GM12878 (cell line): ENCODE results near the gene SIVA1. TPM values are rescaled to one million over a fixed set of nuclear protein-coding genes. Genes with fewer than 3 reads are reported as not detected.

Experiments used
- ATAC-seq: fragments of 200-7000 bp; cut with Tn5 transposase; 3 replicates; pipeline ENCODE4 v1.9.1; 2020; ENCODE audit warnings: mild to moderate bottlenecking, moderate library complexity
- BruUV-seq: library from RNA; stranded (reverse); fragments of 400-500 nt; replicated peaks from 2 replicates; lab custom pipeline; 2021; lab: Mats Ljungman, UMichigan
- CTCF ChIA-PET: fragments of 300-600 bp; sonication (Branson Sonifier 250); formaldehyde crosslinking; extraction: SDS; loops from one replicate; lab custom pipeline; 2021; ENCODE audit warnings: inconsistent platforms; lab: Yijun Ruan, JAX
- POLR2A ChIA-PET: fragments of 350-600 bp; formaldehyde crosslinking; extraction: SDS; loops from one replicate; lab custom pipeline; 2021; ENCODE audit warnings: inconsistent platforms; lab: Charles Lee
- RAD21 ChIA-PET: fragments of 300-600 bp; sonication (Branson Sonifier 250); formaldehyde crosslinking; loops from one replicate; lab custom pipeline; 2023; ENCODE audit warnings: antibody characterized with exemption; ENCODE audit not compliant: unreplicated experiment; lab: Charles Lee
- SMC1A ChIA-PET: fragments of 300-600 bp; sonication (Branson Sonifier 250); formaldehyde crosslinking; loops from one replicate; lab custom pipeline; 2023; ENCODE audit not compliant: unreplicated experiment, uncharacterized antibody; lab: Charles Lee
- DNase-seq: peaks from one replicate; pipeline ENCODE4 v3.0.0-alpha.2; 2011; ENCODE audit warnings: low read depth, low spot score
- FAIRE-seq: peaks from 3 replicates; lab custom pipeline; 2011; peaks lifted over from hg19 to GRCh38; lab: Jason Lieb, UNC
- H2AFZ ChIP-seq: 2 replicates; pipeline ENCODE4 v1.6.0; 2011; ENCODE audit warnings: low read depth, low read length, control low read depth; ENCODE audit not compliant: control insufficient read depth
- H3K27ac ChIP-seq: 2 replicates; pipeline ENCODE4 v1.5.1; 2011; ENCODE audit warnings: control low read depth; ENCODE audit not compliant: control insufficient read depth, insufficient read depth
- H3K27me3 ChIP-seq, 2 experiments: replicated peaks in 1 of 2; 2 replicates each; pipeline versions ENCODE4 v1.6.0 to v1.6.1; 2011; ENCODE audit warnings: low read length in 1 of 2; ENCODE audit not compliant: control insufficient read depth in 2 of 2, insufficient read depth in 2 of 2
- H3K36me3 ChIP-seq, 2 experiments: 2 replicates each; pipeline ENCODE4 v1.5.1; 2011; ENCODE audit warnings: low read length in 1 of 2; ENCODE audit not compliant: control insufficient read depth in 2 of 2, insufficient read depth in 2 of 2
- H3K4me1 ChIP-seq: 2 replicates; pipeline ENCODE4 v1.6.1; 2011; ENCODE audit warnings: mild to moderate bottlenecking, low read length, moderate library complexity, mixed read lengths; ENCODE audit not compliant: control insufficient read depth, insufficient read depth
- H3K4me2 ChIP-seq: 2 replicates; pipeline ENCODE4 v1.6.0; 2011; ENCODE audit warnings: control low read depth; ENCODE audit not compliant: control insufficient read depth, insufficient read depth
- H3K4me3 ChIP-seq: fragments of 200-600 bp; sonication (generic); 2 replicates; pipeline ENCODE4 v1.5.1; 2016
- H3K79me2 ChIP-seq: 2 replicates; pipeline ENCODE4 v1.6.0; 2011; ENCODE audit warnings: low read length; ENCODE audit not compliant: control insufficient read depth, insufficient read depth
- H3K9ac ChIP-seq: 2 replicates; pipeline ENCODE4 v1.8.0; 2011; ENCODE audit warnings: low read length, control low read depth, mixed read lengths; ENCODE audit not compliant: control insufficient read depth, insufficient read depth
- H3K9me3 ChIP-seq: replicated peaks from 3 replicates; pipeline ENCODE4 v1.5.1; 2011; ENCODE audit warnings: mild to moderate bottlenecking, low read length; ENCODE audit not compliant: control insufficient read depth, insufficient read depth
- H4K20me1 ChIP-seq: 2 replicates; pipeline ENCODE4 v1.6.0; 2011; ENCODE audit not compliant: control insufficient read depth, insufficient read depth
- CBFB ChIP-seq: IDR thresholded peaks from 2 replicates; pipeline ENCODE4 v1.6.1; 2016; ENCODE audit warnings: antibody characterized with exemption, low read depth
- GABPA ChIP-seq: IDR thresholded peaks from 2 replicates; pipeline ENCODE4 v1.6.1; 2014; ENCODE audit warnings: antibody characterized with exemption, low read depth, mild to moderate bottlenecking, inconsistent platforms
- MEF2A ChIP-seq: IDR thresholded peaks from 2 replicates; pipeline ENCODE4 v1.6.1; 2011; ENCODE audit warnings: low read depth, mild to moderate bottlenecking, low read length, moderate library complexity; ENCODE audit not compliant: insufficient read depth
- NFIC ChIP-seq: IDR thresholded peaks from 2 replicates; pipeline ENCODE4 v1.6.1; 2012; ENCODE audit warnings: low read depth, mild to moderate bottlenecking, inconsistent platforms, low read length, moderate library complexity
- NR2C1 ChIP-seq: fragments of 450-650 bp; IDR thresholded peaks from 2 replicates; pipeline ENCODE4 v1.6.1; 2017; ENCODE audit warnings: antibody characterized with exemption, mild to moderate bottlenecking, moderate library complexity
- POU2F2 ChIP-seq: IDR thresholded peaks from 3 replicates; pipeline ENCODE4 v1.6.1; 2011; ENCODE audit warnings: low read depth, mild to moderate bottlenecking, low read length, borderline replicate concordance
- RCOR1 ChIP-seq: conservative IDR thresholded peaks from 2 replicates; pipeline ENCODE4 v1.6.1; 2012; ENCODE audit warnings: low read depth, low read length, improper control_type of control experiment
- SIN3A ChIP-seq: IDR thresholded peaks from 2 replicates; pipeline ENCODE4 v1.6.1; 2012; ENCODE audit warnings: low read depth, low read length, improper control_type of control experiment
- SMARCA5 ChIP-seq: fragments of 450-650 bp; IDR thresholded peaks from 2 replicates; pipeline ENCODE4 v1.6.1; 2017; ENCODE audit warnings: mild to moderate bottlenecking
- SP1 ChIP-seq: IDR thresholded peaks from one replicate; pipeline ENCODE4 v1.6.1; 2011; ENCODE audit warnings: low read depth, low read length
- SRF ChIP-seq, 2 experiments: IDR thresholded peaks; 2 replicates each; pipeline ENCODE4 v1.6.1; 2011; ENCODE audit warnings: low read depth in 2 of 2, low read length in 2 of 2, mild to moderate bottlenecking in 1 of 2, moderate library complexity in 1 of 2
- ZBED1 ChIP-seq: IDR thresholded peaks from 2 replicates; pipeline ENCODE4 v1.6.1; 2016; ENCODE audit warnings: borderline replicate concordance
- ZBTB11 ChIP-seq: fragments of 450-650 bp; formaldehyde crosslinking; IDR thresholded peaks from 2 replicates; pipeline ENCODE4 v1.5.0; 2022; ENCODE audit warnings: mild to moderate bottlenecking, missing genetic modification characterization
- WGBS: methylation state at CpG from one replicate; pipeline ENCODE4 v1.1.6; 2016; ENCODE audit warnings: low lambda C conversion rate; ENCODE audit not compliant: insufficient replicate concordance, insufficient coverage; ENCODE audit errors: missing lambda C conversion rate; 5-methylcytosine and 5-hydroxymethylcytosine counted together
- in situ Hi-C: fragments of 300-500 bp; cut with MboI; formaldehyde crosslinking; loops from 9 replicates; pipeline ENCODE4 v1.14.3; 2018; ENCODE audit warnings: mixed read lengths
- intact Hi-C: fragments of 100-400 bp; cut with micrococcal nuclease; formaldehyde crosslinking; loops from one replicate; pipeline ENCODE4 v1.14.2; 2022; ENCODE audit not compliant: unreplicated experiment
- polyA plus RNA-seq, 11 experiments: library from polyadenylated mRNA; depleted of rRNA in 4 of 11; unstranded in 6 of 11; stranded (reverse) in 5 of 11; fragments of >200 nt; fragmentation: Nextera tagmentation in 4 of 11; fragmentation: Illumina TruSeq in 1 of 11; extraction: Ambion mirVana in 4 of 11; extraction: Trizol in 1 of 11; gene quantifications; 1 replicate in 1 of 11; 2 replicates in 10 of 11; pipeline versions ENCODE4 v1.2.1 to v1.2.3, GENCODE V29; 2011 to 2016; ENCODE audit warnings: inconsistent platforms in 2 of 11, missing spikeins in 2 of 11, low read depth in 1 of 11
- total RNA-seq, 4 experiments: library from RNA; depleted of rRNA in 3 of 4; stranded (reverse); fragments of >200 nt in 3 of 4; fragmentation: Illumina TruSeq in 1 of 4; extraction: Trizol in 1 of 4; gene quantifications; 2 replicates each; pipeline versions ENCODE4 v1.2.1 to v1.2.3, GENCODE V29; 2013 to 2021
- TF ChIP-seq, protein P1 (sequence below): fragments of 150-350 bp; IDR thresholded peaks from 2 replicates; pipeline ENCODE4 v1.6.1; 2016; ENCODE audit warnings: low read depth, low read length
- TF ChIP-seq, protein P2 (sequence below): fragments of 450-650 bp; IDR thresholded peaks from 2 replicates; pipeline ENCODE4 v1.6.1; 2017; ENCODE audit warnings: borderline replicate concordance

The SIVA1 gene
- total and polyA plus RNA-seq, 10 of the 15 experiments (the other 5 are each of a cell fraction or from before 2014, with no cell fraction given) = 4.6 to 282 (median 106) TPM

GRCh38 chr14:104719343-104719742, 33.6 kb upstream of the SIVA1 start:
- ChIA-PET RAD21 (no interaction called here), SMC1A (no interaction called here), CTCF (no interaction called here), POLR2A (no interaction called here)
- Histone ChIP-seq H3K4me2 (no peak overlapping the region), H3K4me3 (no peak overlapping the region), H3K4me1 (no peaks in the 10 kb centered on the region), H3K27me3 (no peaks in the 10 kb centered on the region), H4K20me1 (no peaks in the 10 kb centered on the region), H3K9me3 (no peaks in the 10 kb centered on the region), H2AFZ (no peak overlapping the region), H3K9ac (no peak overlapping the region), H3K36me3 (no peaks in the 10 kb centered on the region), H3K79me2 (no peaks in the 10 kb centered on the region), H3K27ac (no peak overlapping the region)
- no peak for FAIRE-seq
- intact Hi-C loops (no loop called here), in situ Hi-C loops (no loop called here)
- BruUV-seq = no TSS peak
- ATAC-seq = no peak
- DNase-seq = no peak
- no peak for TF ChIP-seq CBFB
- no peak for TF ChIP-seq MEF2A
- TF ChIP-seq SRF (IDR thresholded peaks at IDR 0.05; ENCODE audit: low read depth in 2 of 2, low read length in 2 of 2) = no peak
- no peak for TF ChIP-seq ZBED1
- no peak for TF ChIP-seq SMARCA5
- no peak for TF ChIP-seq GABPA
- no peak for TF ChIP-seq SIN3A
- TF ChIP-seq, protein P1, sequence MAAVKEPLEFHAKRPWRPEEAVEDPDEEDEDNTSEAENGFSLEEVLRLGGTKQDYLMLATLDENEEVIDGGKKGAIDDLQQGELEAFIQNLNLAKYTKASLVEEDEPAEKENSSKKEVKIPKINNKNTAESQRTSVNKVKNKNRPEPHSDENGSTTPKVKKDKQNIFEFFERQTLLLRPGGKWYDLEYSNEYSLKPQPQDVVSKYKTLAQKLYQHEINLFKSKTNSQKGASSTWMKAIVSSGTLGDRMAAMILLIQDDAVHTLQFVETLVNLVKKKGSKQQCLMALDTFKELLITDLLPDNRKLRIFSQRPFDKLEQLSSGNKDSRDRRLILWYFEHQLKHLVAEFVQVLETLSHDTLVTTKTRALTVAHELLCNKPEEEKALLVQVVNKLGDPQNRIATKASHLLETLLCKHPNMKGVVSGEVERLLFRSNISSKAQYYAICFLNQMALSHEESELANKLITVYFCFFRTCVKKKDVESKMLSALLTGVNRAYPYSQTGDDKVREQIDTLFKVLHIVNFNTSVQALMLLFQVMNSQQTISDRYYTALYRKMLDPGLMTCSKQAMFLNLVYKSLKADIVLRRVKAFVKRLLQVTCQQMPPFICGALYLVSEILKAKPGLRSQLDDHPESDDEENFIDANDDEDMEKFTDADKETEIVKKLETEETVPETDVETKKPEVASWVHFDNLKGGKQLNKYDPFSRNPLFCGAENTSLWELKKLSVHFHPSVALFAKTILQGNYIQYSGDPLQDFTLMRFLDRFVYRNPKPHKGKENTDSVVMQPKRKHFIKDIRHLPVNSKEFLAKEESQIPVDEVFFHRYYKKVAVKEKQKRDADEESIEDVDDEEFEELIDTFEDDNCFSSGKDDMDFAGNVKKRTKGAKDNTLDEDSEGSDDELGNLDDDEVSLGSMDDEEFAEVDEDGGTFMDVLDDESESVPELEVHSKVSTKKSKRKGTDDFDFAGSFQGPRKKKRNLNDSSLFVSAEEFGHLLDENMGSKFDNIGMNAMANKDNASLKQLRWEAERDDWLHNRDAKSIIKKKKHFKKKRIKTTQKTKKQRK = no peak
- no peak for TF ChIP-seq RCOR1
- no peak for TF ChIP-seq SP1
- TF ChIP-seq, protein P2, sequence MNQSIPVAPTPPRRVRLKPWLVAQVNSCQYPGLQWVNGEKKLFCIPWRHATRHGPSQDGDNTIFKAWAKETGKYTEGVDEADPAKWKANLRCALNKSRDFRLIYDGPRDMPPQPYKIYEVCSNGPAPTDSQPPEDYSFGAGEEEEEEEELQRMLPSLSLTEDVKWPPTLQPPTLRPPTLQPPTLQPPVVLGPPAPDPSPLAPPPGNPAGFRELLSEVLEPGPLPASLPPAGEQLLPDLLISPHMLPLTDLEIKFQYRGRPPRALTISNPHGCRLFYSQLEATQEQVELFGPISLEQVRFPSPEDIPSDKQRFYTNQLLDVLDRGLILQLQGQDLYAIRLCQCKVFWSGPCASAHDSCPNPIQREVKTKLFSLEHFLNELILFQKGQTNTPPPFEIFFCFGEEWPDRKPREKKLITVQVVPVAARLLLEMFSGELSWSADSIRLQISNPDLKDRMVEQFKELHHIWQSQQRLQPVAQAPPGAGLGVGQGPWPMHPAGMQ = no peak
- TF ChIP-seq POU2F2 = no peak
- no peak for TF ChIP-seq NR2C1
- TF ChIP-seq ZBTB11 (CRISPR knock-in tag) = no peak
- no peak for TF ChIP-seq NFIC
- WGBS = 91% methylated on average over 14 of the region's 15 CpGs
